Renal cortical epithelial cell (primary cell): ENCODE measurements around the gene PROX1. TPM values are rescaled to one million over a fixed set of nuclear protein-coding genes. Genes with fewer than 3 reads are reported as not detected.

Experiments
- DNase-seq: peaks from one replicate; pipeline ENCODE4 v3.0.0-alpha.2; 2011; ENCODE audit warnings: low read depth
- total RNA-seq: library from RNA; depleted of rRNA; stranded (reverse); fragments of >200 nt; gene quantifications from 2 replicates; pipeline ENCODE4 v1.2.3, GENCODE V29; 2014

PROX1 gene
- total RNA-seq, 1 donor from 2014 or later: 0.80 TPM

- no peak for DNase-seq
Observed at GRCh38 chr1:214021321-214021720, 33.5 kb downstream of the PROX1 start.

- DNase-seq: no peak
Observed at GRCh38 chr1:214022229-214022791, 34.5 kb downstream of the PROX1 start.

GRCh38 chr1:214022810-214023425 lies 35.1 kb downstream of the PROX1 start:
- DNase-seq: no peak

DNA sequence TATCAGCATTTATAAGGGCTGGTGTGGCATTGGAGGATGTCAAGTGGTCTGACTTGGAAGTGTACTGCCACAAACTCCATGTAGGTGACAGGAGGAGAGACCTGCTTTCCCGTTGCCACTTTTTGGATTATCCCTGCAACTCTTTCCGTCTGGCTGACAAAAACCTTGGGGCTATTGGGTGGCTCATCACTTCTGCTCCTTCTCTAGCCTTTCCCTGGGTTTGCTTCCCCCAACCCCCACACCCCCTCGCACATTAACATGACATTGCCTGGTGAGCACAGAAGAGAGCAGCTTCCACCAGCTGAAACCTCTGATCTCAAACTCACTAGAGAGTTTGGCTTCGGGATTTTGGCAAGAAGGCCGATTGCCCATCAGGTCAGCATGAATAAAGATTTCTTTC lies 39.2 kb downstream of the PROX1 start:
- DNase-seq: no peak

DNA sequence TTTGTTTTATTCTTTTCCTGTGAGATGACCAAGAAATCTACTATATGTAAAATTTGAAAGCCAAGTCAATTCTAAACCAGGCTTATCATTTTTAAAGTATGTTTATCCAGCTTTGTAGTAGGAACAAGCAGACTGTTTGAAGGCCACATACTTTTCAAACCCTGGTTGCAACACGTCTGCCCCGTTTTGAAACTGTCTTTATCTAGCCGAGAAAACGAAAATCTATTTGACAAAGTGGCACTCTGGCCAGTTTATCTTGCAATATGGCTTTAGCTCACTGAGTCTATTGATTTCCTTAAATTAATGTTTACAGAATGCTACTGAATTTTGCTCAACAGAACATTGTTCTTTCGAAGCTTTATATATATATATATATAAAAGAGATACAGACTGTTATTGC lies 39.7 kb downstream of the PROX1 start:
- DNase-seq: no peak

DNA sequence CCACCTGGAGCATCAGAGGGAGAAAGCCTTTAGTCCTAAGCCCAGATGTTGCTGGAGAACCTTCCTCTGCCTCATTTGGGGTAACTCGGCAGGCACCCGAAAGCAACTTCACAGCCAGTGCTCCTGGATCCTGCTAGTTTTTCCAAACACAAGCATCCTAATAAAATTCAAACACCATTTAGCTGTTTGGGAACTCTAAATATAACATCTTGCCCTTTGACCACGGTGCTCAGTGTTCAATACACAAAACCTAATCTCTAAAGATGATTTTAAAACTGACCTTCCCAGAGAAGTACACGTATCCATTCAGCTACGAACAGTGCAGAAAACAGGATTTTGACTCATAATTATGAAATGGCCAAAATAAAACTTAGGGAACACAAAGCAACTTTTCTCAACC lies 40.3 kb downstream of the PROX1 start:
- DNase-seq: no peak

DNA sequence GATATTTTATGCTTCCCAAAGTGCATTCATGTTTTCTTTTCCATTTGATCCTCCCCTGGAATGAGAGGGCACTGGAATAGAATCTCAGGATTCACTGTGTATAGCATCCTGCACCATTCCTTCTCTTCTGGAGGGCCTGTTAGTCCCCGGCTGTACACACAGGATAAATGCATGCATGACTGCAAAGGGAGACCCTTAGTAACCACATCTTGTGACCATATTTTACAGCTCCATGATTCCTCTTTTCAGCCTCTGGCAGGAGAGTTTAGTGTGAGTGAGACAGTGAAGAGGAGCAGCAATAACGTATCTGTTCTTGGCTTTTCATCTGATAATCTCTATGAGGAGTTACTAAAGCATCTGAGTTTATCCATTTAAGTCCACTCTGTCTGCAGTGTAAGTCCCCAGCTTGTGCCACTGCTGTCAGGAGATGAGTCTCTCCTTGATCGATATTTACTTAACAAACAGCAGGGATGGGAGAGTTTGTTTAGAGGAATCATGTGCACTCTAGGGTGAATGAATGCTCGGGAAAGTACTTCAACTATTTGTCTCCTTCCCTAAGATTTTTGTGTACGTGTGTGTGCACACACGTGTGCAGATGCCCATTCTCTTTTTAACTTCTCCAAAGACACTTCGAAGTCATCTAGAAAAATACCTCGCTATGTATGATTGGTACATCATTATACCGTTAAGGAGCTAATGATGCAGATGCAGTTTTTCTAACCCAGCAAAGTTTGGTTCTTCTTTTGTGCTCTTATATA lies 41.1 kb downstream of the PROX1 start:
- DNase-seq: no peak

- no peak for DNase-seq
Observed at GRCh38 chr1:214029796-214030195, 42.0 kb downstream of the PROX1 start.

- no peak for DNase-seq
Observed at GRCh38 chr1:214031267-214031650, 43.5 kb downstream of the PROX1 start.

- no peak for DNase-seq
Observed at GRCh38 chr1:214037468-214037867, 49.7 kb downstream of the PROX1 start.

- DNase-seq: no peak
Observed at GRCh38 chr1:214039394-214040018, 51.7 kb downstream of the PROX1 start.

- DNase-seq: no peak
Observed at GRCh38 chr1:214043167-214043566, 55.4 kb downstream of the PROX1 start.

- DNase-seq: peak; percentile 4
Observed at GRCh38 chr1:214044438-214045214, 56.9 kb downstream of the PROX1 start.

DNA sequence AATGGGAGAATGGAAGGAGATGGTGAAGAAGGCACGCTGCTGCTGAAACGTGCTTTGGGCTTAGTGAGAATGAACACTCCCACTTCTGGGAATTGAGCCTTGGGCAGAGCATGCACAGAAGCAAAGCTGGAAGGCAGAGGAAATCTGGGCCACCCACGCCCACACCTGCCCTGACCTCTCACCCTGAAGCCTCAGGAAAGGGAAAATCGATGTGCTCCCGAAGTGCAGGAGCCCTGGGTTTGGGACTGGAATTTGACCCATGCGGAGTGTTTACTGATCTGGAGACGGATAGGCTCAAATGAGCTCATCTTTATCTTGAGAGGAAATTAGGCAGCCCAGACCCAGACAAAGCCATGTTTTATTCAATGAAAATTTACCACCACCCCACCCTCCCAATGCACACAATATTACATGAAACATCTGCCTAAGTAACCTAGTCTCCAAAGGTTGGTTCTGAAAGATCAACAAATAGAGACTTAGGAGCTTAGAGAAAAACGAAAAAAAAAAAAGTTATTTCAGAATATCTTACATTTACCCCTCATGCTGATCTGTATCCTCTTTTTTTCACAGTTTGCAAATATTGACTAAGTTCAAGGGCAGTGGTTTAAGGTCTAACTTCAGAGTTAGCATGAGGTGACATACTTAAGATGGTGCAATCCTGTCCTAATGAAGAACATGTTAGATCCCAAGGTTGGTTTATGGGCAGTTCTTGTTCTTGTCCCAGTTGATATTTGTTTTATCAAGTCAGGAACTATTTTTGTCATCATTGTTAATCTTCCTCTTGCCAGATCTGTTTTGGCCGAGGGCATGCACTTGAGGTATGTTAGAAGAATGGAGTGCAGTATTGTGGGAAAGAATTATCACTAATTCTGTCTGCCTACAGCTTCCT lies 63.0 kb downstream of the PROX1 start:
- no peak for DNase-seq

DNA sequence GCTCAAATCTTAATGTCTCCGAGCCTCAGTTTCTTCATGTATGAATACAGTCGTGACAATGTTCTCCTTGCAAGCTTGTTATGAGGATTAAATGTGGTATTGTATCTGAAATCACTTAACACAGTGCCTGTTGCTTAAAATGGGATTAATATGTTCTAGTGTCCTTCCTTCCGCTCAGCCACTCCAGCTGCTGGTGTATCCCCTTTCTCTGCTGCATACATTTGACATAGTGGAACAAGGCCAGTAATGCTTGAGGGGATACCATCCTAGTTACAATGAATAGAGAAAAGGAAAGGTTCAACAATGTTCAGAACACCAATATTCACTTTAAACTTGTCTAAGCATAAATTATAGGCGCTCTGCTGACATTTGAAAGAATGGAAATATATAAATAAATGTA lies 64.0 kb downstream of the PROX1 start:
- DNase-seq: no peak

GRCh38 chr1:214058076-214058475 lies 70.3 kb downstream of the PROX1 start:
- no peak for DNase-seq

DNA sequence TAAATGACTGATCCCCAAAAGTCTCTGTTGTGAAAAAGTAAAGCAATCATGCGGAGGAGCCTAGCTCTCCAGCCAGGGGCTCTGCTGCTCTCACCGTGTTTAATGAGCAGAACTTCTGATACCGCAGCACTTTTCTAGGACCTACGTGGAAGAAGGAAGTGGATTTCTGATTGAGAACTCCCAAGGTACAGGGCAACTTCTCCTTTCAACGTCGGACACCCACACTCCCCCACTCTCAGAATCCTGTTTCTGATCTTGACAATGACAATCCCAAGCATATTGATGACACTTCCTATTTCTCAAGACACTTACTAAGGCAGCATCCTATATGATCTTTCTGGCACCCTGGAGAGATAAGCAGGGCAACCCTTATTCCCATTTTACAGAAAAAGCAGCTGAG lies 78.4 kb downstream of the PROX1 start:
- no peak for DNase-seq

- no peak for DNase-seq
Observed at GRCh38 chr1:214066936-214067335, 79.2 kb downstream of the PROX1 start.

DNA sequence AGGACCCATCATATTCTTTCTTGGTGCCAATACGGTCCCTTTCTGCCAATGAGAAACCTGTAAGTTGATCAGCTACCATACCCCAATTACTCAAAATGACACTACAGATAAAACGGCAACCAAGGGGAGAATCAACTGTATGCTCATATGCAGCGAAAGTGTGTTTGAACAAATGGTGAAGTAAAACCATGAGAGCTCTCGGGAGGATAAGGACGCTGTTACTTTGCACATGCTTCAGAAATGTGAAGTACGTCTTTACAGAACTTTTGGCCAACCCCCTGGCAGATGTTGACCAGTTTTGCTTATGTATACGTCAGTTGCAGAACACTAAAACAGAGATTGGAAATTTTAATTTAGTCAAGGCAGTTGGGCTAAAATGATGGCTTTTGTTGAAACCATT lies 79.6 kb downstream of the PROX1 start:
- DNase-seq: no peak

- DNase-seq: no peak
Observed at GRCh38 chr1:214067853-214068703, 80.3 kb downstream of the PROX1 start.
